Neural crest cell (in vitro differentiated cells): ENCODE measurements around the gene HOXC9. TPM values are rescaled to one million over a fixed set of nuclear protein-coding genes. Genes with fewer than 3 reads are reported as not detected.

Experiments used
- DNase-seq: peaks from one replicate; pipeline ENCODE4 v3.0.0; 2021; ENCODE audit warnings: low read depth, mixed read lengths, low spot score
- H3K27ac Mint-ChIP-seq: one replicate; pipeline ENCODE4 v1.8.0; 2021; ENCODE audit warnings: mild to moderate bottlenecking, mixed read lengths; ENCODE audit not compliant: unreplicated experiment
- H3K27me3 Mint-ChIP-seq: 2 replicates; pipeline ENCODE4 v1.8.0; 2021; ENCODE audit warnings: low read depth, mild to moderate bottlenecking, mixed read lengths
- H3K36me3 Mint-ChIP-seq: 2 replicates; pipeline ENCODE4 v1.8.0; 2021; ENCODE audit warnings: low read depth, mild to moderate bottlenecking, mixed read lengths
- H3K4me1 Mint-ChIP-seq: 2 replicates; pipeline ENCODE4 v1.8.0; 2021; ENCODE audit warnings: mixed read lengths
- H3K4me3 Mint-ChIP-seq: one replicate; pipeline ENCODE4 v1.8.0; 2021; ENCODE audit warnings: mild to moderate bottlenecking, mixed read lengths
- H3K9me3 Mint-ChIP-seq: 2 replicates; pipeline ENCODE4 v1.8.0; 2021; ENCODE audit warnings: mixed read lengths
- CTCF ChIP-seq: fragments of 200-600 bp; sonication (generic); conservative IDR thresholded peaks from 2 replicates; pipeline ENCODE4 v1.5.0; 2021; ENCODE audit warnings: antibody characterized with exemption, mild to moderate bottlenecking
- total RNA-seq: library from RNA; stranded (reverse); gene quantifications from 2 replicates; pipeline ENCODE4 v1.2.1, GENCODE V29; 2021

Gene HOXC9
- total RNA-seq, 1 donor from 2014 or later: 6.3 TPM

GRCh38 chr12:53997204-53998109 is 2.5 kb upstream of the HOXC9 start:
- peaks cover 2% of the 10 kb centered on the region for H3K4me1 Mint-ChIP-seq
- H3K27ac Mint-ChIP-seq: no peak overlapping the region
- peaks cover 100% of the 10 kb centered on the region for H3K27me3 Mint-ChIP-seq
- peak overlapping the region; percentile 83 for H3K4me3 Mint-ChIP-seq
- no peak for TF ChIP-seq CTCF
- no peak for DNase-seq
- no peaks in the 10 kb centered on the region for H3K9me3 Mint-ChIP-seq
- H3K36me3 Mint-ChIP-seq: no peaks in the 10 kb centered on the region

DNA sequence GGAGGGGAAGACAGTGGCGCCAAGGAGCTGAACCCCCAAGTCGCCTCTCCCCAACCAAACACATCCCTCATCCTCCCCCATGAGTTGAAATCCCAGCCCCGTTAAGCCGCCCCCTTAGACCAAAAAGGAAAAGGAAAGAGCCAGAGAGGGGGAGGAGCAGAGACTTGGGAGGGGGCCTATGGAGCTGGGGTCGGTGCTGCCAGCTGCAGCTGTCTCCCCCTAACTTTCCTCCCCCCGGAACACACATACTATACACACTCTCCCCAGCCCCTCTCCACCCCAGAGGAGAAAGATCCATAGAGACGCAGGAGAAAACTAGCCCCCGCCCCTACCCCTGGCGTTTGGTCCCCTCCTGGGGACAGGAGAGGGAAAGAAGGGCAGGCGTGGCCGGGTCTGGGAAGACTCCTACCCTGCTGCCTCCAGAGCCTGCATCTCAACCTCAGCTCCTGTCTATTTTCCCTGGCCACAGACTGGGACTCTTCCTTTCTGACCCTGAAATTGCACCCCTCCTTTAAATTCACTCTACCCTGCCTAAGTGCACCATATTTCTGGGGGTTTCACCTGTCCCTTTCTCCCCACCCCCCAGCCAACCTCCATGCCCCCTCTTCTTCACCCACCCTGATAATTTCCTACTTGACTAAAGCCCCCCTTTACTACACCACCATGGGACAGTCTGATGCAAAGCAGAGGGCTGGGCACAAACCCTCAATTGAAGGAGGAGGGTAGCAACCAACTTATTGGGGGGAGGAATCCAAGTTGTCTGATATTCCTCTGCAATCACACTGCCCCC is 1.7 kb upstream of the HOXC9 start:
- TF ChIP-seq CTCF: no peak
- Mint-ChIP-seq H3K9me3 (no peaks in the 10 kb centered on the region), H3K4me1 (peaks cover 5% of the 10 kb centered on the region), H3K27ac (no peak overlapping the region), H3K4me3 (peak overlapping the region; percentile 83), H3K36me3 (no peaks in the 10 kb centered on the region), H3K27me3 (peaks cover 100% of the 10 kb centered on the region)
- DNase-seq: no peak

DNA sequence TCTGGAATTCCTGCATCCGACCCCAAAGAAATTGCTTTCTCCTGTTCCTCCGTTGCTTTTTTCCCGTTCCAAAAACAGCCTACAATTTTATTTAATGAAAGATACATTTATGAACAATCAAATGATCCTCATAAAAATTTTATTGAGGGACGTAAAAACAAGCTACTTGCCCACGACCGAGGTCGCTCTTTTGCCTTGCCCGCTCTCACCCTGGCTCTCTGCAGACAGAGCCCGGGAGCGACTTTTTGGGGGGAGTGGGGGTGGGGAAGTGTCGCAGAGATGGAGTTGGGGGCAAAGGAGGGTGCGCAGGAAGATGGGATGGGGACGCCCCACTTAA is 1.1 kb upstream of the HOXC9 start:
- peaks cover 3% of the 10 kb centered on the region for H3K36me3 Mint-ChIP-seq
- H3K9me3 Mint-ChIP-seq: no peaks in the 10 kb centered on the region
- H3K27ac Mint-ChIP-seq: no peak overlapping the region
- H3K4me3 Mint-ChIP-seq: peak overlapping the region; percentile 83
- no peak for TF ChIP-seq CTCF
- H3K4me1 Mint-ChIP-seq: peaks cover 11% of the 10 kb centered on the region
- no peak for DNase-seq
- peaks cover 100% of the 10 kb centered on the region for H3K27me3 Mint-ChIP-seq

DNA sequence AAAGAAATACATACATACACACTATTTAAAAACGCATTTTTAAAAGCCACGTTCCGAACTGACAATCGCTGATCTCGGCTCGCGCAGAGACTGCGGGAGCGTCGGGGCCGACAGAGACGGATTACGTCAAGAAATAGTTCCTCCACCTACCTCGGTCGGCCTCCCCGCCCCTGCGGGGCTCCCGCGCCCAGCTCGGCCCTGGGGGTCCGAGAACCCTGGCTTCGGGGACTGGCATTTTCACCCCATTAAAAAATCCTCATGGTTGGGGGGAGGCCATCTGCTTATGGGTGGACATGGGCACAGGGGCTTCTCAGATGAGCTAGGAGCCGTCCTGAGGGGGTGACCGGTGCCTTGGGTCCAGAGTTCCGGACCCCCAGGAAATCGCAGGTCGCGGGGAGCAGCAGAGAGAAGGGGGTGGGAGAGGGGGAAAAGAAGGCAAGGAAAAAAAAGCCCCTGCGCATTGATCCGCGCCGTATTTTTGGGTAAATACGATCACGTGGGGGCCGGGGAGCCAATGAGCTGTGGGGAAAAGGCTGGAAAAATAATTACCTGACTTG is 324 bp upstream of the HOXC9 start:
- no peak for TF ChIP-seq CTCF
- DNase-seq: no peak
- H3K27me3 Mint-ChIP-seq: peaks cover 100% of the 10 kb centered on the region
- H3K9me3 Mint-ChIP-seq: no peaks in the 10 kb centered on the region
- peaks cover 3% of the 10 kb centered on the region for H3K36me3 Mint-ChIP-seq
- peaks cover 12% of the 10 kb centered on the region for H3K4me1 Mint-ChIP-seq
- peak overlapping the region; percentile 83 for H3K4me3 Mint-ChIP-seq
- no peak overlapping the region for H3K27ac Mint-ChIP-seq

DNA sequence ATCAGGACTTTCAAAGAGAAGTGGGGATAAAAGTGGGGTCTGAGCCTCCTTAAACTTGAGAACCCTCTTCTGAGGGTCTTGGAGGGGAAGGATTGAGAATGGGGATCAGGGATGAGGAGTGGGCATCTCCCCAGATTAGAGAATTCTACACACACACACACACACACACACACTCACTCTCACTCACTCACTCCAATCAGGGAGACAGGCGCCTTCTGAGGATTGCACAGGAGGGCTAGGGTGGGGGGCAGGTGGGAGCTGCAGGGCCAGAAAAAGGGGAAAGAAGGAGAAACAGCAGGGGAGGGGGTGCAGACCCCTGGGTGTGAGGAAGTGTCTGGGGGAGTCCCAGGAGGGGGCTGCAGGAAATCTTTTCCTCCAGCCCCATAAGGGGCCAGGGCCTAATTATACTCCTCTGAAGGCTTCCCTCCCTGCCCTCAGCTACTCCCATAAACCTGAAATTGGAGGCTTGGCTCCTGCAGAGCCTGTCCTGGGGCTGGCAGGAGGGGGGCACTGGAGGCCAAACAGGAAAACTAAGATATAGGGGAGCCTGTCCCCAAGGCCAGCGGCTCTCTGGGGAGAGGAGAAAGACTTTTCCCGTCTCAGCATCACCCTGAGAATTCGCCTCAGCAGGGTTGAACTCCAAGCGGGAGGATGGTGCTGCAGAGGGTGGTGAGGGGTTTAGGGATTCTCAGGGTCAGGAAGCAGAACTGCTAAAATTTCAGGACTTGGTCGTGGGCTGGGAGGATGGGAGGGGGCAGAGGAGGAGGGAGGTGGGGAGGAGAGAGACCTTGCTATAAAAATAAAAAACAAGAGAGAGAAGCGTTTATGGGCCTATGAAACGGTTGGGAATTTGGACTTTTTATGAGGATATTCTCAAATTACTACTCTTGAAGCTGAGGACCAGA is 1.6 kb downstream of the HOXC9 start:
- no peak for TF ChIP-seq CTCF
- peaks cover 3% of the 10 kb centered on the region for H3K36me3 Mint-ChIP-seq
- no peaks in the 10 kb centered on the region for H3K9me3 Mint-ChIP-seq
- H3K27me3 Mint-ChIP-seq: peaks cover 100% of the 10 kb centered on the region
- H3K27ac Mint-ChIP-seq: peak overlapping the region; percentile 40
- H3K4me1 Mint-ChIP-seq: peaks cover 21% of the 10 kb centered on the region
- DNase-seq: no peak
- peak overlapping the region; percentile 85 for H3K4me3 Mint-ChIP-seq
